Measurements from ENCODE around the gene ARHGEF38.
"Not testable (repeated sequence)": the region's sequence is repeated elsewhere in the genome, so short reads cannot be mapped to it uniquely, and the experiment has no call there.

Gene ARHGEF38

DNA sequence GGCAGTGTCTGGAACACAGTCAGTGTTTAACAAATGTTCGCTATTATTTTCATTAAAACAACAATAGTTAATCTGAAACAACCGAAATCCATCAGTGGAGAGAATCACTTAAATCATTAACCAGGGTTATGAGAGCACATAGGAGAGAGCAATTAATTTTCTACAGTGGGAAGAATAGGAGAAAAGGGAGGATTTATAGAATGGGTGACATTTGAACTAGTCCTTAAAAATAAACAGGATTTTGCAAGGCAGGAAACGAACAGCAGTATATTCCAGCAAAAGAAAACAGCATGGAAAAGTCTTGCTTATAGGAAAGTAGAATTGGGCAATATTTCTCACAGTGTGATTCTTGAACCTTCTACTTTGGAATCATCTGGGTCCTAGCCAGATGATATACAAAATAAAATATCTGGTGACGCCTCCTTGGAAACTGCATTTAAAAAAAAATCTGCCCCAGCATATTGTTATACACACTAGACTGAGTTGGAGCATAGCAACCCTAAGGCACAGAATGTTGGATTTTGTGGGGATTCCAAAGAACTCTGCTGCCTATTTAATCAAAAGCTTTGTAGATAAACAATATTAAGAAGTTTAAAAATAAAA lies 100.0 kb downstream of the ARHGEF38 start:
- no peak for DNase-seq (ENCODE audit: low read depth)

GRCh38 chr4:105657117-105657765 lies 104.8 kb downstream of the ARHGEF38 start:
- no peak for DNase-seq (ENCODE audit: low read depth)

DNA sequence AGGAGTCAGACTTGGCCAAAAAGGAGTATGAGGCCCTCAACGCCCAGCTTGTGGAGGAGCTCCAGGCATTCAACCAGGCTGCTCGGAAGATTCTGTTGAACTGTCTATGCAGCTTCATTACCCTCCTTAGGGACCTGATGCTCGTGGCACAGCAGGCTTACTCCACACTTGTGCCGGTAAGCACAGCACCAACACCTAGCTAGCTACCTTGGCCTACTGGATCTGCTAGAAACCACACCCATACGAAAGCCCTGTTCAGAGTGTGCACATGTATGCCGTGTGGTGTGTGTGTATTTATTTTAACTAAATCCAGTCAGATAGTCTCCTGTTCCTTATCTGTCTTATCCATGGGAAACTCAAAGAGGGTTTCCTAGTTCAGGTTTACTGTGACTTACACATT lies 106.8 kb downstream of the ARHGEF38 start:
- DNase-seq (ENCODE audit: low read depth), result no peak

DNA sequence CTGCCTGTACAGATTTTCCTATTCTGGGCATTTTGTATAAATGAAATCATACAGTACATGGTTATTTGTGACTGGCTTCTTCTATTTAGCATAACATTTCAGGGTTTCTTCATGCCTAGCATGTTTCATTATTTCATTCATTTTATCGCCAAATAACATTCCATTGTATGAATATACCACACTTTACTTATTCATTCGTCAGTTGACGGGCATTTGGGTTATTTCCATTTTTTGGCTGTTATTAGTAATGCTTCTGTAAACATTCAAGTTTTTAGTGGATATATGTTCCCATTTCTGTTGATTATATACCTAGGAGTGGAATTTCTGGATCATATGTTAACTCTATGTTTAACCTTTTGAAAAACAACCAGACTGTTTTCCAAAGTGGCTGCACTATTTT lies 108.6 kb downstream of the ARHGEF38 start:
- no peak for DNase-seq (ENCODE audit: low read depth)

GRCh38 chr4:105662935-105663675 lies 110.7 kb downstream of the ARHGEF38 start:
- DNase-seq (ENCODE audit: low read depth), result no peak

- DNase-seq (ENCODE audit: low read depth), result no peak
Observed at GRCh38 chr4:105666693-105667092, 114.3 kb downstream of the ARHGEF38 start.

DNA sequence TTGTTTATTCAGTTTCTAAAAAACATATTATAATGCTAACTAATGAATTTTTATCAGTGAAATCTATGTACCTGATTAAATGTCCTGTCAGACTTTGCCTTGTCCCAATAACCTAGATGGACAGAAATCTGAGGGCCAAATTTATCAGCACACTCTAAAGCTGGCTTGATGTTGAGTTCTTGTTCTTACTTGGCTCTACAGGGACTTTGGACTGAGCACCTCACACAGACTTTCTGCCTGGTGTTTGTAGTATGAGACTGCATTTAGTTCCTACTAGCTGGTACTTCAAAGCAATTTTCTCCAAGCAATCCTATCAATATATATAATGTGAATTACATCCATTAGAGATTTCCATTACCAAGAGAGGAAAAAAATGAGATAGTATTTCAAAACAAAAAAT lies 118.3 kb downstream of the ARHGEF38 start:
- DNase-seq (ENCODE audit: low read depth), result no peak

DNA sequence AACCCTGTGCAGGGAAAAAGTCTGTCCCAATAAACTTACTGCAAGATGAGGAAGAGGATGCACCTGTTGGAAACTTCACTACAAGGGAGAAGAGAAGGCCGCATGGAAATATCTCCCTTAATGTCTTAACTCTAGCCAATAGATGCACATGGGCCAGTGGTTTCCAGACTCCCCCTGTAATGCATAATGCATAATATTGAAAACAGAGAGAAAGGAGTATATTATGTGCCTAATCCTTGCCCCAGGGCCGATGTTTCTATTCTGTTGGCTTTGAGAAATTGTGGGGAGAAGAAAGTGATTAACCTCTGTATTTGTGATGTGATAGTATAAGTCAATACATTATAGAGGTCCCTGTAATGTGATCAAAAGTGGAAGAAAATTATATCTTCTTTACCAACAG lies 118.9 kb downstream of the ARHGEF38 start:
- DNase-seq (ENCODE audit: low read depth), result no peak

GRCh38 chr4:105674011-105674410 lies 121.6 kb downstream of the ARHGEF38 start:
- DNase-seq (ENCODE audit: low read depth), result no peak

- DNase-seq (ENCODE audit: low read depth), result no peak
Observed at GRCh38 chr4:105677709-105678108, 125.3 kb downstream of the ARHGEF38 start.

- DNase-seq (ENCODE audit: low read depth), result no peak
Observed at GRCh38 chr4:105679186-105679585, 126.8 kb downstream of the ARHGEF38 start.

- no peak for DNase-seq (ENCODE audit: low read depth)
Observed at GRCh38 chr4:105683038-105683437, 130.6 kb downstream of the ARHGEF38 start.

DNA sequence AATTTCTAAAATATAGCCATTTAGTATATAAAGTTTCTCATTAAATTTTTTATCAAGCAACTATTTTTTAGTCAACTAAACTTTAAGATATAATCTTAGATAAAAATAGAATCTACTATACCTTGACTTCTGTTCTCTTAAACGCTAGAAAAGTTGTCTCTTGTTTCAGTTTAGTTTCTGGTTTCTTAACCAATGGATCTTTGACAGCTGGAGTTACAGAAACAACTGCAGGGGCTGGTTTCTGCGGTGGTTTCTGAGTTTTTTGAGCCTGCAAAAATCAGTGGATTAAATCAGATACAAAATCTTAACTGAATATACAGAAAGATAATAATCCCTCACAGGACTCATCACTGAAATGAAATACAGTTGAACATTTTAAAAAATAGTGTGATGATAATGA lies 134.2 kb downstream of the ARHGEF38 start:
- DNase-seq (ENCODE audit: low read depth), result no peak

- DNase-seq (ENCODE audit: low read depth), result not testable (repeated sequence)
Observed at GRCh38 chr4:105694812-105695211, 142.4 kb downstream of the ARHGEF38 start.

DNA sequence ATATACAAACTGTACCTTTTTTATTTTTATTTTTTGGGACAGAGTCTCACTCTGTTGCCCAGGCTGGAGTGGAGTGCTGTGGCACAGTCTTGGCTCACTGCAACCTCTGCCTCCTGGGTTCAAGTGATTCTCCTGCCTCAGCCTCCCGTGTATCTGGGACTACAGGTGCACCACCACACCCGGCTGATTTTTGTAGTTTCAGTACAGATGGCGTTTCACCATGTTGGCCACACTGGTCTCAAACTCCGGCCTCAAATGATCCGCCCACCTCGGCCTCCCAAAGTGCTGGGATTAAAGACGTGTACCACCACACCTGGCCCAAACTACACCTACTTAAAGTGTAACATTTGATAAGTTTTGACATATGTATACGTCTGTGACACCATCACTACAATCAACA lies 143.4 kb downstream of the ARHGEF38 start:
- not testable (repeated sequence) for DNase-seq (ENCODE audit: low read depth)

DNA sequence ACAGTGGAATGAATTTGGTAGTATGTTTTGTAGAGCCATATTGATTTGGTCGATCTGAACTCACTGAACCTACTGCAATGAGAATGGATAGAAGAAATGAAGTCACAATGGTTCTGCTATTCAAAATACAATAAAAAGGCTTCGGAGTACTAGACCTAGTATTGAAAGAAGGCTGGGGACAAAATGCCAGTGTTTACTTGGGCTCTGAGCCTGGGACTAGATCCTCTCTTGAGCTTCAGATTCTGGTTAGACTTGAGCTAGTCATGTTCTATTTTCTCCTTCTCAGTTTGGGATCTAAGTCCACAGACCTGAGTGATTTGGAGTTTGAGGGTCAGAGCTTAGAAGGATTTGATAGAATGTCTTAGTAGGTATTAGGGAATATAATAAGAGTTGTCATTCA lies 146.2 kb downstream of the ARHGEF38 start:
- DNase-seq (ENCODE audit: low read depth), result no peak

DNA sequence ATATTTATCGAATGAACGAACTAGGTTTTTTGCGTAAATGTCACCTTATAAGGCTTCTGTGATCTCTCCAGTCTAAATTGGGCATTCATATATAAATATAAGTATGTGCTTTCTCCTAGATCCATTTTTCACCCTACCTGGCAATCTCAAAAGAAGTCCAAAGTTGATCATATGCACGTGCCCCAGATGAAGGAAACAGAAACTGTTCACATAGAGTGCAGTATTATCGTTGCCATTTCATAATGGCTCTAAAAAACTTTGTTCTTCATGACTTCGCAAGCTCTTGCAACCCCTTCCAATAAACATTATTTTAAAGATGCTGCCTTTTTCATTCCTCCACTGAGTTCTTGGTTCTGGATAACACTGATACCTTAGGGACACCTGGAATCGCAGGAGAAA lies 155.4 kb downstream of the ARHGEF38 start:
- no peak for DNase-seq (ENCODE audit: low read depth)

DNA sequence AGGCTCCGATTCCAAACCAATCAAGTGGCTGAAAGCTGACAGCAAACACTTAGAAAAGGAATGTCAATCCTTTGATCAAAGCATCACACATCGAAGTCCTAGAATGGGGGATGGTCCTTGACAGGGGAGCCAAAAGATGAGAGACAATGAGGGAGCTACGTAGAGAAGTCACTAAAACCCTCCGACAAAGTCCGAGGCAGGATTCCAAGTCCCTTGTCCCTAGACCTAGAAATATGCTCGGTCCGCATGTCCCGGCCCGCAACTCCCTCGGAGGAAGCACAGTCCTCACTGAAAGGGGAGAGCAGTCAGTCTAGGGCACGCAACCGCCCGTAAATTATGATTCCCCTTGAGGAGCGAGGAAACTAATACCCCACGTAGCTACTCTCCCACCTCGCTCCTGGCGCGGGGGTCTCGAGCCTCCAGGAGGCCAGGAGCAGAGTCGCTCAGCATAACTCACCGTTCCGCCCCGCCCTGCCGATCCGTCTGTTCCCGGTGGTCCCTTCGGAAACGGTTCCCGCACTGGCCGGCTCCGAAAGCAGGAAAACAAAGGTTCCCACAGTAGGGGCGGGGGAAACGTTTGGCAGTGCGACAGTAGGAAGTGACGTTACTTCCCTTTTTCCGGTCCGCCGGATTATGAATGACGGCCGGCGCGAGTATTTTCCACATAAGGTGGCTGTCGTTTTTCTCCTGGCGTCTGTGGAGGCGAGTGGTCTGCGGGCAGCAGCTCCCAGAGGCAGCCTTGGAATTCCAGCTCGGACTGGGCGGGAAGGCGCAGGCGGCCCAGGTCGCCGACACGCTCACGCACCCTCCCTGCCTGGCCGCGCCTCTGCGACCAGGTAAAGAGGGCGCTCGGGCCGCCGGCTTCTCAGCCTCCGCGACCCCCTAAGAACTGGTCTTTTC lies 156.0 kb downstream of the ARHGEF38 start, which contains the start of the genes GSTCD and INTS12:
Gene GSTCD, plus strand, starts transcription at position 604 of the 900 bp plus-strand sequence. CDS start 8,830 bp downstream, outside the sequence.
Gene INTS12, minus strand, starts transcription at position 509 of the 900 bp plus-strand sequence. CDS start 8,684 bp downstream, outside the sequence.
- DNase-seq (ENCODE audit: low read depth), result peak; percentile 83

- no peak for DNase-seq (ENCODE audit: low read depth)
Observed at GRCh38 chr4:105709081-105709450, 156.6 kb downstream of the ARHGEF38 start.

GRCh38 chr4:105710012-105710600 lies 157.7 kb downstream of the ARHGEF38 start:
- DNase-seq (ENCODE audit: low read depth), result no peak

- no peak for DNase-seq (ENCODE audit: low read depth)
Observed at GRCh38 chr4:105710678-105711077, 158.3 kb downstream of the ARHGEF38 start.

DNA sequence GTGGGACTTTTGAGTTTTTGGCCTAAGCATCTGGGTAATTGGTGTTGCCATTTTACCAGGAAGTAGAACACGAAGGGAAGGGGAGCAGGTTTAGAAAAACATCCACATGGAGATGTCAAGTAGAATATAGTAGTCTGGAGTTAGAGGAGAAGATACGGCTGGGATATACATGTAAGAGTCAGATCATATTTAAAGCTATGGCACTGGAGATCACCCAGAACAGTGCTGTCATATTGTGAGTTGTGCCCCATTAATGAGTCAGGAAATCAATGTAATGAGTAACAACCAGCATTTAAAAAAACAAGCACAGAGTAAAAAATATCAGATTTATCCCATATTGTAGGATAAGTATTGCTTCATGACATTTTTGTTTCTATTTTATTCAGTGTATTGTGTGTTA lies 160.3 kb downstream of the ARHGEF38 start:
- no peak for DNase-seq (ENCODE audit: low read depth)
